Ovary (tissue), 3 donors: ENCODE results near the gene CATSPERE.
"Not testable (repeated sequence)": the region's sequence is repeated elsewhere in the genome, so short reads cannot be mapped to it uniquely, and the experiment has no call there.

Experiments
- CTCF ChIP-seq, 3 donors: fragments of 450-650 bp in 2 of 3; fragments of 200-600 bp in 1 of 3; IDR thresholded peaks; one replicate each; pipeline versions ENCODE4 v1.5.1 to v1.8.0; 2016 to 2022; ENCODE audit warnings: antibody characterized with exemption in 3 of 3, mild to moderate bottlenecking in 1 of 3
- EP300 ChIP-seq: sonication (generic); formaldehyde crosslinking; IDR thresholded peaks from one replicate; pipeline ENCODE4 v1.6.1; 2017; ENCODE audit warnings: antibody characterized with exemption
- POLR2A ChIP-seq: fragments of 450-650 bp; IDR thresholded peaks from one replicate; pipeline ENCODE4 v1.6.1; 2017; ENCODE audit warnings: antibody characterized with exemption, mild to moderate bottlenecking, moderate library complexity
- donor health status: DM: no; HTN: no; CAD: no.

GRCh38 chr1:244500515-244500914 lies 39.4 kb downstream of the CATSPERE start:
- not testable (repeated sequence) for TF ChIP-seq CTCF (IDR thresholded peaks at IDR 0.05); POLR2A; EP300
